GM23338 (cell line): ENCODE data around the gene MS4A4A.

Experiments used
- CREB1 ChIP-seq: fragments of 250-450 bp; sonication (Bioruptor Pico); IDR thresholded peaks from 2 replicates; pipeline ENCODE4 v1.5.0; 2020; ENCODE audit warnings: low read depth, mild to moderate bottlenecking, moderate library complexity
- EZH2 ChIP-seq: fragments of 200-600 bp; sonication (generic); IDR thresholded peaks from one replicate; pipeline ENCODE4 v1.8.0; 2017; ENCODE audit warnings: antibody characterized with exemption, mild to moderate bottlenecking, low read depth; ENCODE audit not compliant: unreplicated experiment
- EZH2phosphoT487 ChIP-seq: fragments of 200-600 bp; sonication (generic); IDR thresholded peaks from one replicate; pipeline ENCODE4 v1.8.1; 2018; ENCODE audit warnings: antibody characterized with exemption; ENCODE audit not compliant: unreplicated experiment
- JUNB ChIP-seq: IDR thresholded peaks from one replicate; pipeline ENCODE4 v1.6.1; 2016; ENCODE audit warnings: antibody characterized with exemption; ENCODE audit not compliant: unreplicated experiment
- NANOG ChIP-seq: IDR thresholded peaks from 2 replicates; pipeline ENCODE4 v1.6.1; 2016; ENCODE audit warnings: antibody characterized with exemption, borderline replicate concordance
- POLR2AphosphoS5 ChIP-seq: IDR thresholded peaks from 2 replicates; pipeline ENCODE4 v1.6.1; 2016; ENCODE audit warnings: antibody characterized with exemption, low read depth
- STAT1 ChIP-seq: IDR thresholded peaks from one replicate; pipeline ENCODE4 v1.6.1; 2016; ENCODE audit warnings: antibody characterized with exemption; ENCODE audit not compliant: unreplicated experiment
- ZNF114 ChIP-seq: fragments of 250-450 bp; sonication (Bioruptor Pico); IDR thresholded peaks from 2 replicates; pipeline ENCODE4 v1.5.0; 2020; ENCODE audit warnings: mild to moderate bottlenecking, moderate library complexity
- ZNF331 ChIP-seq: fragments of 250-450 bp; sonication (Bioruptor Pico); IDR thresholded peaks from 2 replicates; pipeline ENCODE4 v1.5.0; 2020; ENCODE audit warnings: low read depth, mild to moderate bottlenecking, moderate library complexity
- TF ChIP-seq, protein P1 (sequence below), 2 experiments: fragments of 200-600 bp in 1 of 2; sonication (generic) in 1 of 2; conservative IDR thresholded peaks; 2 replicates each; pipeline versions ENCODE4 v1.5.1 to v1.6.1; 2016 to 2017; ENCODE audit warnings: antibody characterized with exemption in 2 of 2, low read depth in 2 of 2, mild to moderate bottlenecking in 2 of 2, moderate library complexity in 1 of 2
- TF ChIP-seq, protein P2 (sequence below): IDR thresholded peaks from one replicate; pipeline ENCODE4 v1.6.1; 2018; ENCODE audit warnings: antibody characterized with exemption; ENCODE audit not compliant: unreplicated experiment
- TF ChIP-seq, protein P3 (sequence below): fragments of 250-450 bp; sonication (Bioruptor Pico); IDR thresholded peaks from 2 replicates; pipeline ENCODE4 v1.5.0; 2020; ENCODE audit warnings: mild to moderate bottlenecking, moderate library complexity
- TF ChIP-seq, protein P4 (sequence below): IDR thresholded peaks from 2 replicates; pipeline ENCODE4 v1.6.1; 2016; ENCODE audit warnings: antibody characterized with exemption

DNA sequence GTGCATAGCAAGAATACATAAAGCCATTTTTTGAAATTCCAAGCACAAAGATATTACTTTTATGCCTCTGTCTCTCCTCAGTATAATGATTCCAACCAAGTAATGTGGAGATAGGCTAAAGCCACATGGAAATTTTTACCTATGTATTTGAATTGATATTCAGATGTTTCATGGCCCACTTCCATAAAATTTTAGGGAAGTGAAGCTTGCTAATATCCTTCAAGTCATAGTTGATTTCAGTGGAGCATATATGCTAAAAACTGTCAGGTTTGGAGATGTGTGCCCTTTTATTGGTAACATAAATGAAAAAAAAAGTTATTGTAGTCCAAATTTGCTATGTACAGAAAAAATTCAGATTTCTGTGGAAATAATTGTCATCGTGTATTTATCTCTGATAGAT lies 49.8 kb upstream of the MS4A4A start:
- TF ChIP-seq, protein P1, sequence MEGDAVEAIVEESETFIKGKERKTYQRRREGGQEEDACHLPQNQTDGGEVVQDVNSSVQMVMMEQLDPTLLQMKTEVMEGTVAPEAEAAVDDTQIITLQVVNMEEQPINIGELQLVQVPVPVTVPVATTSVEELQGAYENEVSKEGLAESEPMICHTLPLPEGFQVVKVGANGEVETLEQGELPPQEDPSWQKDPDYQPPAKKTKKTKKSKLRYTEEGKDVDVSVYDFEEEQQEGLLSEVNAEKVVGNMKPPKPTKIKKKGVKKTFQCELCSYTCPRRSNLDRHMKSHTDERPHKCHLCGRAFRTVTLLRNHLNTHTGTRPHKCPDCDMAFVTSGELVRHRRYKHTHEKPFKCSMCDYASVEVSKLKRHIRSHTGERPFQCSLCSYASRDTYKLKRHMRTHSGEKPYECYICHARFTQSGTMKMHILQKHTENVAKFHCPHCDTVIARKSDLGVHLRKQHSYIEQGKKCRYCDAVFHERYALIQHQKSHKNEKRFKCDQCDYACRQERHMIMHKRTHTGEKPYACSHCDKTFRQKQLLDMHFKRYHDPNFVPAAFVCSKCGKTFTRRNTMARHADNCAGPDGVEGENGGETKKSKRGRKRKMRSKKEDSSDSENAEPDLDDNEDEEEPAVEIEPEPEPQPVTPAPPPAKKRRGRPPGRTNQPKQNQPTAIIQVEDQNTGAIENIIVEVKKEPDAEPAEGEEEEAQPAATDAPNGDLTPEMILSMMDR (conservative IDR thresholded peaks at IDR 0.05; ENCODE audit: low read depth in 2 of 2), result no peak
- TF ChIP-seq JUNB (no peak), EZH2phosphoT487 (no peak), POLR2AphosphoS5 (no peak), EZH2 (no peak), NANOG (no peak), ZNF331 (CRISPR knock-in tag) (no peak), CREB1 (CRISPR knock-in tag) (no peak), ZNF114 (CRISPR knock-in tag) (no peak), STAT1 (no peak)
- TF ChIP-seq, protein P2, sequence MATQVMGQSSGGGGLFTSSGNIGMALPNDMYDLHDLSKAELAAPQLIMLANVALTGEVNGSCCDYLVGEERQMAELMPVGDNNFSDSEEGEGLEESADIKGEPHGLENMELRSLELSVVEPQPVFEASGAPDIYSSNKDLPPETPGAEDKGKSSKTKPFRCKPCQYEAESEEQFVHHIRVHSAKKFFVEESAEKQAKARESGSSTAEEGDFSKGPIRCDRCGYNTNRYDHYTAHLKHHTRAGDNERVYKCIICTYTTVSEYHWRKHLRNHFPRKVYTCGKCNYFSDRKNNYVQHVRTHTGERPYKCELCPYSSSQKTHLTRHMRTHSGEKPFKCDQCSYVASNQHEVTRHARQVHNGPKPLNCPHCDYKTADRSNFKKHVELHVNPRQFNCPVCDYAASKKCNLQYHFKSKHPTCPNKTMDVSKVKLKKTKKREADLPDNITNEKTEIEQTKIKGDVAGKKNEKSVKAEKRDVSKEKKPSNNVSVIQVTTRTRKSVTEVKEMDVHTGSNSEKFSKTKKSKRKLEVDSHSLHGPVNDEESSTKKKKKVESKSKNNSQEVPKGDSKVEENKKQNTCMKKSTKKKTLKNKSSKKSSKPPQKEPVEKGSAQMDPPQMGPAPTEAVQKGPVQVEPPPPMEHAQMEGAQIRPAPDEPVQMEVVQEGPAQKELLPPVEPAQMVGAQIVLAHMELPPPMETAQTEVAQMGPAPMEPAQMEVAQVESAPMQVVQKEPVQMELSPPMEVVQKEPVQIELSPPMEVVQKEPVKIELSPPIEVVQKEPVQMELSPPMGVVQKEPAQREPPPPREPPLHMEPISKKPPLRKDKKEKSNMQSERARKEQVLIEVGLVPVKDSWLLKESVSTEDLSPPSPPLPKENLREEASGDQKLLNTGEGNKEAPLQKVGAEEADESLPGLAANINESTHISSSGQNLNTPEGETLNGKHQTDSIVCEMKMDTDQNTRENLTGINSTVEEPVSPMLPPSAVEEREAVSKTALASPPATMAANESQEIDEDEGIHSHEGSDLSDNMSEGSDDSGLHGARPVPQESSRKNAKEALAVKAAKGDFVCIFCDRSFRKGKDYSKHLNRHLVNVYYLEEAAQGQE, result no peak
- TF ChIP-seq, protein P3, sequence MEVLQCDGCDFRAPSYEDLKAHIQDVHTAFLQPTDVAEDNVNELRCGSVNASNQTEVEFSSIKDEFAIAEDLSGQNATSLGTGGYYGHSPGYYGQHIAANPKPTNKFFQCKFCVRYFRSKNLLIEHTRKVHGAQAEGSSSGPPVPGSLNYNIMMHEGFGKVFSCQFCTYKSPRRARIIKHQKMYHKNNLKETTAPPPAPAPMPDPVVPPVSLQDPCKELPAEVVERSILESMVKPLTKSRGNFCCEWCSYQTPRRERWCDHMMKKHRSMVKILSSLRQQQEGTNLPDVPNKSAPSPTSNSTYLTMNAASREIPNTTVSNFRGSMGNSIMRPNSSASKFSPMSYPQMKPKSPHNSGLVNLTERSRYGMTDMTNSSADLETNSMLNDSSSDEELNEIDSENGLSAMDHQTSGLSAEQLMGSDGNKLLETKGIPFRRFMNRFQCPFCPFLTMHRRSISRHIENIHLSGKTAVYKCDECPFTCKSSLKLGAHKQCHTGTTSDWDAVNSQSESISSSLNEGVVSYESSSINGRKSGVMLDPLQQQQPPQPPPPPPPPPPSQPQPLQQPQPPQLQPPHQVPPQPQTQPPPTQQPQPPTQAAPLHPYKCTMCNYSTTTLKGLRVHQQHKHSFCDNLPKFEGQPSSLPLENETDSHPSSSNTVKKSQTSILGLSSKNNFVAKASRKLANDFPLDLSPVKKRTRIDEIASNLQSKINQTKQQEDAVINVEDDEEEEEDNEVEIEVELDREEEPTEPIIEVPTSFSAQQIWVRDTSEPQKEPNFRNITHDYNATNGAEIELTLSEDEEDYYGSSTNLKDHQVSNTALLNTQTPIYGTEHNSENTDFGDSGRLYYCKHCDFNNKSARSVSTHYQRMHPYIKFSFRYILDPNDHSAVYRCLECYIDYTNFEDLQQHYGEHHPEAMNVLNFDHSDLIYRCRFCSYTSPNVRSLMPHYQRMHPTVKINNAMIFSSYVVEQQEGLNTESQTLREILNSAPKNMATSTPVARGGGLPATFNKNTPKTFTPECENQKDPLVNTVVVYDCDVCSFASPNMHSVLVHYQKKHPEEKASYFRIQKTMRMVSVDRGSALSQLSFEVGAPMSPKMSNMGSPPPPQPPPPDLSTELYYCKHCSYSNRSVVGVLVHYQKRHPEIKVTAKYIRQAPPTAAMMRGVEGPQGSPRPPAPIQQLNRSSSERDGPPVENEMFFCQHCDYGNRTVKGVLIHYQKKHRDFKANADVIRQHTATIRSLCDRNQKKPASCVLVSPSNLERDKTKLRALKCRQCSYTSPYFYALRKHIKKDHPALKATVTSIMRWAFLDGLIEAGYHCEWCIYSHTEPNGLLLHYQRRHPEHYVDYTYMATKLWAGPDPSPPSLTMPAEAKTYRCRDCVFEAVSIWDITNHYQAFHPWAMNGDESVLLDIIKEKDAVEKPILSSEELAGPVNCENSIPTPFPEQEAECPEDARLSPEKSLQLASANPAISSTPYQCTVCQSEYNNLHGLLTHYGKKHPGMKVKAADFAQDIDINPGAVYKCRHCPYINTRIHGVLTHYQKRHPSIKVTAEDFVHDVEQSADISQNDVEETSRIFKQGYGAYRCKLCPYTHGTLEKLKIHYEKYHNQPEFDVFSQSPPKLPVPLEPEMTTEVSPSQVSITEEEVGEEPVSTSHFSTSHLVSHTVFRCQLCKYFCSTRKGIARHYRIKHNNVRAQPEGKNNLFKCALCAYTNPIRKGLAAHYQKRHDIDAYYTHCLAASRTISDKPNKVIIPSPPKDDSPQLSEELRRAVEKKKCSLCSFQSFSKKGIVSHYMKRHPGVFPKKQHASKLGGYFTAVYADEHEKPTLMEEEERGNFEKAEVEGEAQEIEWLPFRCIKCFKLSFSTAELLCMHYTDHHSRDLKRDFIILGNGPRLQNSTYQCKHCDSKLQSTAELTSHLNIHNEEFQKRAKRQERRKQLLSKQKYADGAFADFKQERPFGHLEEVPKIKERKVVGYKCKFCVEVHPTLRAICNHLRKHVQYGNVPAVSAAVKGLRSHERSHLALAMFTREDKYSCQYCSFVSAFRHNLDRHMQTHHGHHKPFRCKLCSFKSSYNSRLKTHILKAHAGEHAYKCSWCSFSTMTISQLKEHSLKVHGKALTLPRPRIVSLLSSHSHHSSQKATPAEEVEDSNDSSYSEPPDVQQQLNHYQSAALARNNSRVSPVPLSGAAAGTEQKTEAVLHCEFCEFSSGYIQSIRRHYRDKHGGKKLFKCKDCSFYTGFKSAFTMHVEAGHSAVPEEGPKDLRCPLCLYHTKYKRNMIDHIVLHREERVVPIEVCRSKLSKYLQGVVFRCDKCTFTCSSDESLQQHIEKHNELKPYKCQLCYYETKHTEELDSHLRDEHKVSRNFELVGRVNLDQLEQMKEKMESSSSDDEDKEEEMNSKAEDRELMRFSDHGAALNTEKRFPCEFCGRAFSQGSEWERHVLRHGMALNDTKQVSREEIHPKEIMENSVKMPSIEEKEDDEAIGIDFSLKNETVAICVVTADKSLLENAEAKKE, result no peak
- TF ChIP-seq, protein P4, sequence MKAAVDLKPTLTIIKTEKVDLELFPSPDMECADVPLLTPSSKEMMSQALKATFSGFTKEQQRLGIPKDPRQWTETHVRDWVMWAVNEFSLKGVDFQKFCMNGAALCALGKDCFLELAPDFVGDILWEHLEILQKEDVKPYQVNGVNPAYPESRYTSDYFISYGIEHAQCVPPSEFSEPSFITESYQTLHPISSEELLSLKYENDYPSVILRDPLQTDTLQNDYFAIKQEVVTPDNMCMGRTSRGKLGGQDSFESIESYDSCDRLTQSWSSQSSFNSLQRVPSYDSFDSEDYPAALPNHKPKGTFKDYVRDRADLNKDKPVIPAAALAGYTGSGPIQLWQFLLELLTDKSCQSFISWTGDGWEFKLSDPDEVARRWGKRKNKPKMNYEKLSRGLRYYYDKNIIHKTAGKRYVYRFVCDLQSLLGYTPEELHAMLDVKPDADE, result no peak
